CD4-positive, alpha-beta memory T cell (primary cell): ENCODE measurements around the gene PPT2. TPM values are rescaled to one million over a fixed set of nuclear protein-coding genes. Genes with fewer than 3 reads are reported as not detected.

Experiments
- CTCF ChIA-PET: fragments of 350-600 bp; sonication (Branson Sonifier 250); formaldehyde crosslinking; loops from one replicate; lab custom pipeline; 2021; ENCODE audit warnings: inconsistent platforms; ENCODE audit not compliant: partially characterized antibody; lab: Charles Lee
- POLR2A ChIA-PET: fragments of 350-600 bp; sonication (Branson Sonifier 250); formaldehyde crosslinking; loops from one replicate; lab custom pipeline; 2021; ENCODE audit not compliant: partially characterized antibody; lab: Charles Lee
- DNase-seq, 5 donors: peaks; one replicate each; pipeline versions ENCODE4 v3.0.0 to v3.0.0-alpha.2; 2020 to 2022; ENCODE audit warnings: mixed read lengths in 1 of 5
- H3K27ac ChIP-seq: one replicate; pipeline ENCODE4 v1.7.0; 2013; ENCODE audit warnings: low read depth, low read length
- H3K27me3 ChIP-seq: 2 replicates; pipeline ENCODE4 v1.7.0; 2013; ENCODE audit warnings: mild to moderate bottlenecking, low read length, moderate library complexity; ENCODE audit not compliant: insufficient read depth
- H3K36me3 ChIP-seq: 2 replicates; pipeline ENCODE4 v1.7.0; 2013; ENCODE audit warnings: mild to moderate bottlenecking, low read length, moderate library complexity; ENCODE audit not compliant: insufficient read depth
- H3K4me1 ChIP-seq: 2 replicates; pipeline ENCODE4 v1.7.0; 2013; ENCODE audit warnings: mild to moderate bottlenecking, low read length, moderate library complexity; ENCODE audit not compliant: insufficient read depth
- H3K4me3 ChIP-seq, 2 donors: one replicate each; pipeline ENCODE4 v1.7.0; 2013; ENCODE audit warnings: low read length in 2 of 2, mild to moderate bottlenecking in 1 of 2
- H3K9me3 ChIP-seq, 2 donors: one replicate each; pipeline ENCODE4 v1.7.0; 2013; ENCODE audit warnings: low read length in 2 of 2, control low read depth in 1 of 2; ENCODE audit not compliant: control insufficient read depth in 1 of 2
- H3K27ac Mint-ChIP-seq, 7 donors: one replicate each; pipeline ENCODE4 v1.8.0; 2020 to 2021; ENCODE audit warnings: mixed read lengths in 7 of 7, mild to moderate bottlenecking in 6 of 7, inconsistent platforms in 3 of 7, moderate library complexity in 3 of 7
- H3K27me3 Mint-ChIP-seq, 2 donors: one replicate each; pipeline ENCODE4 v1.8.0; 2020 to 2021; ENCODE audit warnings: mixed read lengths in 2 of 2
- H3K36me3 Mint-ChIP-seq, 2 donors: one replicate each; pipeline ENCODE4 v1.8.0; 2020 to 2021; ENCODE audit warnings: mixed read lengths in 2 of 2, inconsistent platforms in 1 of 2, mild to moderate bottlenecking in 1 of 2
- H3K4me1 Mint-ChIP-seq, 4 donors: one replicate each; pipeline ENCODE4 v1.8.0; 2020 to 2021; ENCODE audit warnings: mixed read lengths in 4 of 4, mild to moderate bottlenecking in 1 of 4
- H3K4me3 Mint-ChIP-seq, 8 donors: one replicate each; pipeline ENCODE4 v1.8.0; 2020 to 2021; ENCODE audit warnings: mixed read lengths in 8 of 8, mild to moderate bottlenecking in 7 of 8, moderate library complexity in 6 of 8, inconsistent platforms in 3 of 8
- H3K9me3 Mint-ChIP-seq, 8 donors: one replicate each; pipeline ENCODE4 v1.8.0; 2020 to 2021; ENCODE audit warnings: mixed read lengths in 8 of 8, mild to moderate bottlenecking in 5 of 8, inconsistent platforms in 3 of 8, moderate library complexity in 1 of 8
- intact Hi-C: fragments of 100-400 bp; cut with micrococcal nuclease; formaldehyde crosslinking; loops from one replicate; pipeline ENCODE4 v1.15.1; 2023
- polyA plus RNA-seq, 2 donors: library from polyadenylated mRNA; unstranded; fragments of 300-500 nt; fragmentation: Illumina TruSeq; gene quantifications; one replicate each; pipeline ENCODE4 v1.2.3, GENCODE V29; 2021
- total RNA-seq, 2 experiments: library from RNA; stranded (reverse); gene quantifications; one replicate each; pipeline ENCODE4 v1.2.3, GENCODE V29; 2021

PPT2 gene
- total and polyA plus RNA-seq, 4 experiments from 2014 or later = 3.8 to 15.4 (median 8.2) TPM

- peaks cover 34% of the 10 kb centered on the region for H3K4me1 ChIP-seq
- ChIA-PET POLR2A (interaction anchor here (1.1 to 12.7 kb wide), 8 partner anchors 8 to 777 kb away, joined by 4 to 408 read pairs (median 18); partner anchors contain the start of genes AGPAT1, ATF6B, BAG6 and FKBPL), CTCF (interaction anchor here (0.7 to 2.5 kb wide), 3 partner anchors 15 to 39 kb away, joined by 3 to 10 read pairs (median 4); partner anchors contain the start of gene AGPAT1)
- Mint-ChIP-seq H3K4me1 (peaks cover 23 to 64% (median 27%) of the 10 kb centered on the region in 4 donors), H3K9me3 (no peaks in the 10 kb centered on the region), H3K27me3 (no peaks in the 10 kb centered on the region), H3K27ac (peak overlapping the region; percentile 95 to 100 (median 99)), H3K36me3 (peaks cover 21 to 28% of the 10 kb centered on the region in 2 donors), H3K4me3 (peak overlapping the region; percentile 93 to 100 (median 98))
- H3K36me3 ChIP-seq = no peaks in the 10 kb centered on the region
- H3K4me3 ChIP-seq = peak overlapping the region; percentile 21 to 97
- intact Hi-C loops = loop anchor here (2.0 to 10.0 kb wide), 3 partner anchors 776 to 1220 kb away; partner anchors contain the start of genes CUTA, HSD17B8, PHF1 and RING1
- no peaks in the 10 kb centered on the region for H3K27me3 ChIP-seq
- no peak for DNase-seq
- peak overlapping the region; percentile 98 for H3K27ac ChIP-seq
- no peaks in the 10 kb centered on the region for H3K9me3 ChIP-seq
These were observed 40.4 kb downstream of the PPT2 start for GRCh38 chr6:32194388-32194787.

- DNase-seq = peak in 2 of 5 donors; percentile 52 to 67
These were observed 41.1 kb downstream of the PPT2 start for GRCh38 chr6:32194825-32195651.

GRCh38 chr6:32195652-32195901, 41.6 kb downstream of the PPT2 start:
- Histone ChIP-seq H3K27me3 (no peaks in the 10 kb centered on the region), H3K9me3 (no peaks in the 10 kb centered on the region), H3K27ac (peak overlapping the region; percentile 98), H3K36me3 (no peaks in the 10 kb centered on the region), H3K4me1 (peaks cover 33% of the 10 kb centered on the region), H3K4me3 (peak overlapping the region in 1 of 2 donors; percentile 97)
- ChIA-PET POLR2A (interaction anchor here (0.7 to 12.7 kb wide), 29 partner anchors 9 to 1076 kb away, joined by 3 to 408 read pairs (median 5); partner anchors contain the start of genes AGPAT1, ATF6B, BAG6 and DDX39B), CTCF (interaction anchor here (0.8 to 2.5 kb wide), 14 partner anchors 13 to 776 kb away, joined by 3 to 15 read pairs (median 4); partner anchors contain the start of genes AGPAT1, ATF6B, FKBPL and TAP2)
- peaks cover 15 to 22% of the 10 kb centered on the region in 2 donors for H3K36me3 Mint-ChIP-seq
- intact Hi-C loops = loop anchor here (1.0 to 10.0 kb wide), 7 partner anchors 17 to 1219 kb away; partner anchors contain the start of genes ATF6B, CUTA, HSD17B8 and PHF1
- peak overlapping the region; percentile 97 to 100 (median 99) for H3K27ac Mint-ChIP-seq
- peaks cover 0 to 2% of the 10 kb centered on the region in 2 donors for H3K27me3 Mint-ChIP-seq
- peak; percentile 99 to 100 (median 100) for DNase-seq
- peaks cover 23 to 58% (median 27%) of the 10 kb centered on the region in 4 donors for H3K4me1 Mint-ChIP-seq
- peak overlapping the region; percentile 93 to 100 (median 98) for H3K4me3 Mint-ChIP-seq
- H3K9me3 Mint-ChIP-seq = no peaks in the 10 kb centered on the region

More at GRCh38 chr6:32194825-32195651, 41.1 kb downstream of the PPT2 start:
- ChIA-PET POLR2A (interaction anchor here (0.7 to 12.7 kb wide), 30 partner anchors 9 to 1077 kb away, joined by 3 to 408 read pairs (median 5); partner anchors contain the start of genes AGPAT1, ATF6B, BAG6 and DDX39B), CTCF (interaction anchor here (0.7 to 2.5 kb wide), 15 partner anchors 13 to 777 kb away, joined by 3 to 15 read pairs (median 4); partner anchors contain the start of genes AGPAT1, ATF6B, FKBPL and TAP2)
- no peaks in the 10 kb centered on the region for H3K9me3 ChIP-seq
- peaks cover 20 to 28% of the 10 kb centered on the region in 2 donors for H3K36me3 Mint-ChIP-seq
- H3K9me3 Mint-ChIP-seq = no peaks in the 10 kb centered on the region
- peak overlapping the region; percentile 21 to 97 for H3K4me3 ChIP-seq
- no peaks in the 10 kb centered on the region for H3K27me3 ChIP-seq
- peak overlapping the region; percentile 93 to 100 (median 98) for H3K4me3 Mint-ChIP-seq
- no peaks in the 10 kb centered on the region for H3K27me3 Mint-ChIP-seq
- H3K4me1 Mint-ChIP-seq = peaks cover 23 to 63% (median 27%) of the 10 kb centered on the region in 4 donors
- peaks cover 33% of the 10 kb centered on the region for H3K4me1 ChIP-seq
- H3K27ac Mint-ChIP-seq = peak overlapping the region; percentile 95 to 100 (median 99)
- intact Hi-C loops = loop anchor here (1.0 to 10.0 kb wide), 7 partner anchors 17 to 1220 kb away; partner anchors contain the start of genes ATF6B, CUTA, HSD17B8 and PHF1
- peak overlapping the region; percentile 98 for H3K27ac ChIP-seq
- H3K36me3 ChIP-seq = no peaks in the 10 kb centered on the region

DNA sequence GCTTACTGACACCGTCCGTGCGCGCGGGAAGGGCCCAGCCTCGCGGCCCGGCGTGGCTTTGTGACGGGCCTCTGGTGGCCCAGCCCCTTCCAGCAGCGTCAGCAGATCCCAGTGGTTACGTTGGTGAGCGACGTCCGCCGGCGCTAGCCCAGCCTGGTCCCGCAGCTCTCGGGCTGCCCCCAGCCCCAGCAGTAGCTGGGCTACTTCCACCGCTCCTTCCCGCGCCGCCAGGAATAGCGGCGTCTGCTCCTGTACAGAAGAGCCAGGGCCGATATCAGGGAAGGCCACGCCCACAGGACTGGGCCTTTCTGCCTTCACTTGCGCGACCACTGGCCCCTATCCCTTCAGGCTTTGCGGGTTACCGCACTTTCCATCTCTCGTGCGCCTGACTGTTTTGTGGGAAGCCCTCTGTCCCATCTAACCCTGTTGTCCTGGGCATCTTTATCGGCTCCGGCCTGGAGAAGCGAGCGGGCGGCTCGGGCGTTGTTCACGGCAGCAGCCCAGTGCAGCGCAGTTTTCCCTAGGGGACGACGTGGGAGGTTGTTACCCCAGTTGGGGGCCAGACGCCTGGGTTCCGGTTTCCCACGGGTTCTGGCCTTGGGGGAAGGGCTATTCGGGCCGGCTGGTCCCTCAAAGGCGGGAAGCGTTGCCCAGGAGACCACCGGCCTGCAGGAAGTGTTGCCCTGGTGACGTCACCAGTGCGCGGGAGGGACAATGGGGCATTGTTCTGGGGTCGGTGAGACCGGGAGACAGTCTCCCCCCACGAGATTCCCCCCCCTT, 42.2 kb downstream of the PPT2 start:
- POLR2A ChIA-PET = interaction anchor here (0.6 to 12.7 kb wide), 33 partner anchors 9 to 1076 kb away, joined by 3 to 408 read pairs (median 4); partner anchors contain the start of genes AGPAT1, ATF6B, BAG6 and DDX39B
- H3K27me3 ChIP-seq = no peaks in the 10 kb centered on the region
- DNase-seq = peak in 1 of 5 donors; percentile 76
- no peaks in the 10 kb centered on the region for H3K9me3 ChIP-seq
- H3K36me3 ChIP-seq = no peaks in the 10 kb centered on the region
- Mint-ChIP-seq H3K27ac (peak overlapping the region; percentile 97 to 100 (median 99)), H3K36me3 (peaks cover 12 to 20% of the 10 kb centered on the region in 2 donors), H3K9me3 (no peaks in the 10 kb centered on the region), H3K27me3 (peaks cover 0 to 2% of the 10 kb centered on the region in 2 donors), H3K4me3 (peak overlapping the region; percentile 93 to 100 (median 98)), H3K4me1 (peaks cover 23 to 55% (median 27%) of the 10 kb centered on the region in 4 donors)
- H3K27ac ChIP-seq = peak overlapping the region; percentile 98
- CTCF ChIA-PET = interaction anchor here (0.8 to 2.5 kb wide), 14 partner anchors 14 to 776 kb away, joined by 3 to 15 read pairs (median 4); partner anchors contain the start of genes AGPAT1, ATF6B, FKBPL and TAP2
- H3K4me3 ChIP-seq = peak overlapping the region; percentile 53 to 97
- intact Hi-C loops = loop anchor here (1.0 to 10.0 kb wide), 8 partner anchors 18 to 1219 kb away; partner anchors contain the start of genes ATF6B, CUTA, HSD17B8 and PHF1
- H3K4me1 ChIP-seq = peaks cover 33% of the 10 kb centered on the region

DNA sequence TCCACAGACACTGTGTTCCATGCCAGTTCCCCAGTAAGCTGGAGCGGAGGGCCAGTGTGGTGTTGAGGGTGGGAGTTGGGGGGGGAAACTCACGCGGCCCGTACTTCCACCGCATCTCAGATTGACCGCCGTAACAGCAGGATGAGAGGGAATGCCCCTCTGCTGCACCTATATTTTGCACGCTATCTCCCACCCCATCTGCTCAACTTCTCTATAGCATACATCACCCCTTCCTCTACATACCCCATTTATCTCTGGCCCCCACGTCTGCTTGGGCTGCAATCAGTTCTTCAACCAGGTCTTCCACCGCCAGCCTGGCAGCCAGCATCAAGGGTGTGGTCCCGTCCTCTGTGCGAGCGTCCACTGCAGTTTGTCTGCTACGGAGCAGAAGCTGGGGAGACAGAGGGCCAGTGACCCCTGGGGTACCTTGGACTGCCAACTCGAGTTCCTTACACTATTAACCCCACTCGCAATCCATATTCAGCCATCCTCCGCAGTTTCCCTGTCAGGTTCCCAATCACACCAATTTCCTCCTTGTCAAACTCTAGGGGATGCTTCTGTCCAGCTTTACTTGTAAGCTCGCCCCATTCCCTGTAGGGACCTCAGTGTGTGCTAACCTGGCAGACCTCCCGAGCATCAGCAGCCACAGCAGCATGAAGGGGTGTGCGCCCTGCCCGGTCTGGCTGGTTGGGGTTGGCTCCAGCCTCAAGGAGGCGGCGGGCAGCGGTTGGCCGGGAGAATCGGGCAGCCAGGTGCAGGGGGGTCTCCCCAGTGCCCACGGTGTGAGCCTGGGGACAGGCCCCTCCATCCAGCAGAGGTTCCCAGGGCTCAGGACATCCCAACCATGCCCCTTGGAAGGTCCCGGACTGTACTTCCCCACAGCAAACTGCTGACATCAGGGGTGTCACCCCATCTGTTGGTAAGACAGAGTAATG, 43.0 kb downstream of the PPT2 start:
- ChIA-PET POLR2A (interaction anchor here (0.6 to 12.7 kb wide), 9 partner anchors 17 to 781 kb away, joined by 3 to 188 read pairs (median 4); partner anchors contain the start of genes ATF6B, EGFL8 and FKBPL), CTCF (interaction anchor here (0.7 to 1.5 kb wide), 3 partner anchors 48 to 67 kb away, joined by 3 to 4 read pairs (median 3); partner anchors contain the start of gene FKBPL)
- intact Hi-C loops = loop anchor here (2.0 to 10.0 kb wide), 3 partner anchors 48 to 1218 kb away; partner anchors contain the start of genes CUTA, HSD17B8, PHF1 and RING1
- H3K27ac ChIP-seq = peak overlapping the region; percentile 98
- H3K4me3 ChIP-seq = peak overlapping the region; percentile 53 to 97
- H3K27me3 ChIP-seq = no peaks in the 10 kb centered on the region
- peak overlapping the region; percentile 93 to 100 (median 98) for H3K4me3 Mint-ChIP-seq
- peaks cover 4 to 11% of the 10 kb centered on the region in 2 donors for H3K36me3 Mint-ChIP-seq
- H3K4me1 Mint-ChIP-seq = peaks cover 23 to 47% (median 27%) of the 10 kb centered on the region in 4 donors
- H3K27ac Mint-ChIP-seq = peak overlapping the region; percentile 97 to 100 (median 99)
- H3K9me3 ChIP-seq = no peaks in the 10 kb centered on the region
- H3K27me3 Mint-ChIP-seq = peaks cover 0 to 2% of the 10 kb centered on the region in 2 donors
- H3K36me3 ChIP-seq = no peaks in the 10 kb centered on the region
- H3K4me1 ChIP-seq = peaks cover 33% of the 10 kb centered on the region
- no peaks in the 10 kb centered on the region for H3K9me3 Mint-ChIP-seq
- DNase-seq = no peak
